NCI-H2171 (cell line): ENCODE data around the gene CLDN22.

Experiments used
- DNase-seq: peaks from one replicate; lab custom pipeline; 2025; lab: John Stamatoyannopoulos, UW

Gene CLDN22

DNA sequence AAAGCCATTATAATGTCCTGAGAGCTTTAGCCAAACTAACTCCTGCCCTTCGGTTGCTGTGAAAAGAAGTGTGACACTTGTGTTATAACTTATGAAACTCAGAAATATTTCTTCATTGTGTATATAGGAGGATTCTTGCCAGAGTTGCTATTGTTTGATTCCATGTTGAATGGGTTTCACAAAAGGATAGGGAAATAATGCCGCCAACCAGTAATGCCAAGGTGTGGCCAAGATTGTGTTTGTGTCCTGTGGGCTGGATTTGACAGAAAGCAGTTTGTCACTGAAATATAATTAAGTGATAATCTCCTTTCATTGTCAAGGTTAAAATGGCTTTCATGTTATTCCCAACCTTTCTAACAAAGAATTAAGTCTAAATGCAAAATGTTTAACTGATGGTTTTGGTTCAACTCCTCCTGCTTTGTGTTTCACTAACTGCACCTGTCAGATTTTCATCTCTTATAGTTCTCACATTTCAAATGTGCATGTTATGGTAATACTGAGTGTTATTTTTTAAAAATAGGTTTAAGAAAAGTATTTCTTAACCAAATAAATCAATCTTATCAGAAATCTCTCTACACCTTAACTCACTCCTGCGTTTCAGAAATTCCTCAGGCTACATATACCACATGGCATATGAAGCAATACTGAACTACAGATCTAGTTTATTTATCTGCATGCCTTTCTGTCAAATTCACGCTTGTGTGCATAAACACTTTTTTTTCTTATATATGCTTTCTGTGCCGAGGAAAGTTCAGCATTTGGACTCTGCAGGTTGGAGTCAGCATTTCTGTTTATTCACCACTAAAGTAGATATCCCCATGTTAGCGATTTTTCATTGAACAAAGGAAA is at the start of gene CLDN22:
CLDN22 (minus strand) TSS at position 66 of the 849 bp plus-strand sequence; CDS start at position 8, 58 bp downstream.
- no peak for DNase-seq

DNA sequence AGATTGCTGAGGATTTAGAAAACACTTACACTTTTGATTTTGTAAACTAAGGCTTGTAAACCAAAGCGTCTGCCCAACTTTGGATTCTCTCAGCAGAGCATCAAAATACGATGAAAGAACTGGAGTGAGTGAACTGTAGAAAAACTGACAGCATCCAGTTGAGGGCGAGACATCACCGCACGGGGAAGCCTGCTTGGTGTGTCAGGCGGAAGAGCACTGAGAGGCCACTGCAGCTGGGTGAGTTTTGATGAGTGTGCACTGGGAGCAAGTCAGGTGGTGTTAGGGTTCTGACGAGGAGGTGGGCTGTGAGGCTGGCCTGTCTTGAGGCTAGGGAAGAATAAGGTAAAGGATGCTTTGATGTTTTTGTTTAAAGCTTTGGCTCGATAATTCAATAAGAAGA is 49.0 kb upstream of the CLDN22 start:
- DNase-seq, result no peak

DNA sequence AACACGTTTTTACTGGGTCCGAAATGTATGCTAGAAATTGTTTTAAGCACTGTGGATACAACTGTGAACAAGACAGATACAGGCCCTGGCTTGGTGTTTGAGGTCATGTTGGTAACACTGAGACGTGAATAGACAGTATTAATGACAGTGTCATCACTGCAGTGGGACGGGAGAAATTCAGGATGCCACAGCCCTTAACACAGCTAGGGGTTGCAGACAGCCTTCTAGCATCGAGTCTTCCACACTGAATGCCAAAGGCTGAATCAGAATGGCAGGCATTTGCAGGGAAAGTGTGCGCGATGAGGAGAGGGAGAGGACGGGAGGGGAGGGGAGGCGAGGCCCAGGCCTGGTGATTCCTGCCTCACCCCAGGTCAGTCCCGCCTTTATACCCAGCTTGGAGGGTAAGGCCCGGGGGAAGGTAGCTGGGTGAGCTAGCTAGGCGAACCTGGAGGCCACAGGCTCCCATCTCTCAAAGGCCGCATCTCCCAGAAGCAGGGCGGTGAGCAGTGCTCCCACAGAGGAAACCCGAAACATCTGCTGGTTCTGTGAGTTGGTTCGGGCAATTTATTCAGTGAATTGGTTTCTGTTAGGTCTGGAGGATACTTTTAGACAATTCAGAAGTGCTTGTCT is 46.2 kb upstream of the CLDN22 start:
- DNase-seq, result no peak

DNA sequence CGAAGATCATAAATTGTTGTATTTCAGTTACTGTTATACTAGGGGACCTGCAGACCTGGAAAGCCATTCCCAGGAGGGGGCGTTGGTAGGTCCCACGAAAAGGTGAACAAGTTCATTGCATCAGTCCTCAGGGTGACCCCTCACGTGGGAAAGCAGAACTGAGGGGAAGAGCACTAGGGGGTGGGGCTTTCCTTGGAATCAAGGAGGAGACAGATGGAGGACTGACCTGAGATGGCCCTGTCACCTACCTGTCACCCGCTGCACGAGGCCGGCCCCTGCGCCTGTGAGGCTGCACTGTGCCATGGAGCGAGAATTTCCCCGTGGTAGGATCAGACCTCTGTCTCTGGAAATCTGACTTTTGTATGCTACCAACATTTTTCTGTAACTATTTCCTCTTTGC is 43.9 kb upstream of the CLDN22 start:
- DNase-seq, result no peak

DNA sequence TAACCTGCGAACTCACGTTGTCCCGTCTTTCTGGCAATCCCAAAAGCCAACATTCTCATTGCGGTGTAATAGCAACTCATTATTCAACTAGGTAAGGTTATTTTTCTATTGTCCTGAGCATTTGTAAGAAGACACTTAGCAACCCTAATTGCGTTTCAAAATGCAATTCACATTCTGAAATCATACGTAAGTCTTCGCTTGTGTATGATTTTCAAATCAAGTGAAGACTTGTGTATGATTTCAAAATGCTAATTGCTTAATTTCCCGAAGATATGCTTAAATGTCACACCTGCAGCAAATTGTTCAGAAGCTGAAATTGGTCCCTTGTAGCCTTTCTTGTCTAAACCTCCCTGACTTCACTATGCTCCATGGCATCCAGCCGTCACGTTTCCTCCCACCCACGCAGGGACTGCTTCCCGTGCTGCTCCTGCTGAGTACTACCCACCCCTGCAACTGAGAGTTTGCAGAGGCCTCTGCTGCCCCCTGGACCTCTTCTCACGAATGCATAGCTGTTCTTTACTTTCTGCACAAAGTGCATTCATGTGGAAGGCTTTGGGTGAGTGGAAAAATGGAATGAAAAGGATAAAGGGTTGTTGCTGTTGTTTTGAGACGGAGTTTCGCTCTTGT is 43.0 kb upstream of the CLDN22 start:
- DNase-seq, result no peak

DNA sequence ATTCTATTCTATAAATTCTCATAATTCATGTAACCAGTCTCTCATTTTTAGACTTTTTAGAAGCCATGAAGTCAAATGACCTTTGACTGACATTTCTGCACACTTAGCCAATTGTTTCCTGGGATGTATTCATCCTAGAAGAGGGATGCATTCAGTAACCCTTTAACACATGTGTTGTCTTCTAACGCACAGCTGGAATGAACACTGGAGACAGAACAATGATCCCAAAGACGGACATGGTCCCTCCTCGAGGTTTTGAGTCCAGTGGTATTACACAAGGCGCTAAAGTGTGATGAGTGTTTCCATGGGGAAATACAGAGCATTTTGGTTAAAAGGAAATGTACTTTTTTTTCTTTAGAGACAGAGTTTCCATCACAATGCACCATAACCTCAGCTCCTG is 42.0 kb upstream of the CLDN22 start:
- no peak for DNase-seq

DNA sequence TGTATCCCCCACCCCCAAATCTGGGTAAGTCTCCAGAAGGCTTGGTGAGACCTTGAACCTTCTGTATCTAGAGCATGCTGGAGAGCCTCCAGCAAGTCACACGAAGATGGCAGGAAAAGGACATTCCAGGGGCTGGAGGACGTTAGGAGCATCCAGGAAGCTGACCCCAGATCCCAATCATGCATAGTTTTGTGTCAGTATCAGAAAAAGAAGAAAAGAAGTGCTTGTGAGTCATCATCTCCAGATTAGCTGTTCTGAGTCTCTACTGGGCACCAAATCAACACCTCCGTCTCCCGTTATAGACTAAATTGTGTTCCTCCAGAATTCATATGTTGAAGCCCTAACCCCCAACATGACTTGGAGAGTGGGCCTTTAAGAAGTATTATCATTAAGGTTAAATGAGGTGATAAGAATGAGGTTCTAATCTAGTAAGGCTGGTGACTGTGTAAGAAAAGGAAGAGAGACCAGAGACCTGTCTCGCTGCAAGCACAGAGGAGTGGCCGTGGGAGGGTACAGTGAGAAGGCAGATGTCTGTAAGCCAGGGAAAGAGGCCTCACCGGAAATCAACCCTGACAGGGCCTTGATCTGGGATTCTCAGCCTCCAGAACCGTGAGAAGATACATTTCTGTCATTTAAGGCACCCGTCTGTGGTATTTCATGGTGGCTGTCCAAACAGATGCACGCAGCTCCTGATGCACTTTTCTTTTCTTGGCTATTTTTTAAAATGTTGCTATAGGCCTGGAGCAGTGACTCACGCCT is 40.3 kb upstream of the CLDN22 start:
- no peak for DNase-seq

DNA sequence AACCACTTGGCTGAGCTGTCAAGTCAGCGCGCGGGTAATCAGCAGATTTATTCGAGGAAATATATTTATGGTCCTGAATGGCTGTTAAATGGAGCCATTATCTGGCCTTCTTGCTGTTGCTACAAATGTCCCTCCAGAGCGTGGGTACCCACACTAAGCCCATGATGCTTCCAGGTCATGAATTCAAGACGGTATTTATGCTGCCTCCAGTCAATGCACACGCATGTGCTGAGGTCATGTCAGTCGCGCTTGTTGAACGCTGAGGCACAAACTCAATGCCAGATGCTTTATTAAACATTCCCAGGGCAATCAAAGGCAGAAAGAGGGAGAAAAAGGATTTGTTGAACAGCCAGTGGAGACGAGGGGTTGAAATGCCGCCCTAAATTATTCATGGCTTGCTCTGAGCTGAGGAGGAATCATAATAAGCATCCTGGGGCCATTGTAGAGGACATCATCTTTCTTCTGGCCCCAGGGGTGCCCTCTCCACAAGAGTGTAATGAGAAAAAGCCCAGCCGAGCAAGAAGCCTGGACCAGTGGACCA is 38.2 kb upstream of the CLDN22 start:
- DNase-seq, result no peak

DNA sequence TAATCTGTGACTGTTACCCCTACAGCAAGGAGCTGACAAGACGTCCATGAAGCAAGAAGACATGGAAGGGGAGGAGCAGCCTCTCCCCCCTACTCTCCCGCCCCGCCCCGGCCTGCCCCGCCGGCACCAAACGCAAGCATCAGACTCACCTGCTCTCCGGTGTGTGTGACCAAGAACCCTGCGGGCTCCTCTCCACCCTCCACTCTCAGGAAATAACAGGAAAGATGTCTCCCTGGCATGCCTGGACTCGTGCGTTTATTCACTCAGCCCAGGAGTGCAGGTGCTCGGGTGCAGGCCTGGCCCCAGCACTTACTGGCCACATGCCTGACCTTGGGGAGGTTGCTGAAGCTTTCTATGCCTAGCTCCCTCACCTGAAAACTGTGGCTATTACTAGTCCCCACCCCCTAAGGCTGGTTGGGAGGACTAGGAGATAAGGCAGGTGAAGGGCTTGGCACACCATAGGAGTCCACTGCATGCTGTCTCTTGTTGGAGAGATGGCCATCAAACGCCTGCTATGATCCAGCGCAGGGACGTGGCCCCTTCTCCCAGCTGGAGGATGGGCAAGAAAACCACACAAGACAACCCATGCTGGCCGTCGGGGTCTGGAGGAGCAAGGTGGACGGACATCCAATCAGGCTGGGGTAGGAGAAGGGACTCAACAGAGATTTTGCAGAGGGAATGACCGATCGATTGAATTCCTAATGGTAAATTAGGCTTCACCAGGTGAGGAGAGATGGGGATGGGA is 37.0 kb upstream of the CLDN22 start:
- DNase-seq, result no peak

DNA sequence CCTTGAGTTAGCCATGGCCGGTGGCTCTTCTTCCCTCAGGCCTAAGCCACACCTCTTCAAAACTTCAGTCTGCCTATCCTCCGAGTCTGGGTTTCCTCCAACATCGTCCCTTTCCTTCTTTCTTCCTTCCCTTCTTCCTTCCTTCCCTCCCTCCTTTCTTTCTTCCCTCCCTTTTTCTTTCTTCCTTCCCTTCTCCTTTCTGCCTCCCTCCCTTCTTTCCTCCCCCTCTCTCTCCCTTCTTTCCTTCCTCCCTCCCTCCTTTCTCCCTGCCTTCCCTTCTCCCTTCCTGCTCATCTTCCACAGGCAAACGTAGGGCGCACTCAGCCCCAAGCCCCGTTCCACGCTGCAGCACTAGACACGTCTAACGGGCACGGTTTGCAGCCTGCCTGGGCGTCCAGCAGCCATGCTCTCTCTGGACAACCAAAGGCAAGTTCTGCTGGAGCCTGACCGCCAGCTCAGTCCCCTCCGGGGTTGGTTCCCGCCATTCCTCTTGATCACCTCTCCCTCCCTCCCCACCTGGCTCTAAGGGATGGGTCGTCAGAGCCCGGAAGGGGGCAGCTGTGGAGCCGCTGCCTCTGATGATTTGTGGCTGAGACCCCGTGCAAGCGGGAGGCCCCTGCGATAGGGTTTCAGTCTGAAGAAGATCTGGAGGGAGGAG is 36.2 kb upstream of the CLDN22 start:
- DNase-seq, result no peak

DNA sequence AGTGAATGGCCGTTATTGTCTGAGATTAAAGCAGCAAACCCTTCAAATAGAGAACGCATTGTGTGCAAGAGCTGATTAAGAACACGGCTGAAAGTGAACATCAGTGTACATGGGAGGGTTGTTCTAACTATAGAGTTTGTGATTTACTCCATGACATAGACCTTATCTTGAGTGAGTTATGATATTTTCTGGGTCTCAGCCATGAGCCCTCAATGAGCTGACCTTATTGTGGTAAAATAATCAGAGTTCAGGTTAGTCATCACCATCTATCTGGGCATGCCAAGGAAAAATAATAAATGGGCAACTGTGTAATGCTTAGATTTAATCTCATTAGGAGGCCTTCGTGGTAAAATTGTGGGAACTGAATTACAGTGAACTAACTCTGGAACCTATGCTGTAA is 35.3 kb upstream of the CLDN22 start:
- no peak for DNase-seq

DNA sequence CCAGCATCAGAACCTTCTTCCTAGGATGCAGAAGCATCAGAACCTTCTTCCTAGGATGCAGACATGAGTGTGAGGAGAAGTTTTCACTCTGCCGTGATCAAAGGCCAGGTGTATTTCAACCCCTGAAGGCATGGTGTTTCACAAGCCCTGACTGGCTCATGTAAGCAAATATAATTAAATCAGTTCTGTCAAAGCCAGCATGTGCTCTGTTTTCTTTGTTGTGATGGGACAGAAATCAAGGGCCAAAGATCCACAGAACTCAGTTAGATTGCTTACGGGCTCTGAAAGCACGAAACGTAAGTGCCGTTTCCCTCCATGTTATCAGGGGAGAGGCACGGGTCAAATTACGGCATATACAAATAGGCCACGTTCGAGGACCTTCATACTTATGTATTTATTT is 34.1 kb upstream of the CLDN22 start:
- no peak for DNase-seq

DNA sequence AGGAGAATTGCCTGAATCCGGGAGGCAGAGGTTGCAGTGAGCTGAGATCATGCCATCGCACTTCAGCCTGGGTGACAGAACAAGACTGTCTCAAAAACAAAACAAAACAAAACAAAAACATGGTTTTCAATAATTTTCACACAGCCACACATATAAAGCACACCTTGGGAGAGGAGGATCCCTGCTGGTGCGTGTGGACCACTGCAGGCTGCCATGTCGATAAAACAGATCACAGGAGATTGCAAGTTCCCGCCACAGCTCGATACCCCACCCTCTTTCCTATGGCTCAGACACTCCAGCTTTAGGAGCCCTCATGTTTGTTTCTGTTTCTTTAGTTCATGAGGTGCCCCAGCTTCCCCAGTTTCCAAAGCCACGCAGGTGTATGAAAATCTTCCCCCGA is 33.5 kb upstream of the CLDN22 start:
- no peak for DNase-seq

DNA sequence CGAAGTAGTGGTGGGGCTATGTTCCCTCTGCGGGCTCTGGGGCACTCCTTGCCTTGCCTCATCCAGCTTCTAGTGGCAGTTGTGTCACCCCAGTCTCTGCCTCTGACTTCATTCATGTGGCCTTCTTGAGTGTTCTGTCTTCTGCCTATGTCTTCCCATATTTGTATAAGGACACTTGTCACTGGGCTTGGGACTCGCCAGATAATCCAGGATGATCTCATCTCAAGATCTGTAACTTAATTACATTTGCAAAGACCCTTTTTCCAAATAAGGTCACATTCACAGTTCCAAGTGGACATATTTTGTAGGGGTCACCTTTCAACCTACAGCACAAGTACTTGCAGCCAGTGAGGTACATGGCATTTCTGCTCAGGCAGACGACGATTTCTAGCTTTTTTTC is 32.5 kb upstream of the CLDN22 start:
- no peak for DNase-seq

DNA sequence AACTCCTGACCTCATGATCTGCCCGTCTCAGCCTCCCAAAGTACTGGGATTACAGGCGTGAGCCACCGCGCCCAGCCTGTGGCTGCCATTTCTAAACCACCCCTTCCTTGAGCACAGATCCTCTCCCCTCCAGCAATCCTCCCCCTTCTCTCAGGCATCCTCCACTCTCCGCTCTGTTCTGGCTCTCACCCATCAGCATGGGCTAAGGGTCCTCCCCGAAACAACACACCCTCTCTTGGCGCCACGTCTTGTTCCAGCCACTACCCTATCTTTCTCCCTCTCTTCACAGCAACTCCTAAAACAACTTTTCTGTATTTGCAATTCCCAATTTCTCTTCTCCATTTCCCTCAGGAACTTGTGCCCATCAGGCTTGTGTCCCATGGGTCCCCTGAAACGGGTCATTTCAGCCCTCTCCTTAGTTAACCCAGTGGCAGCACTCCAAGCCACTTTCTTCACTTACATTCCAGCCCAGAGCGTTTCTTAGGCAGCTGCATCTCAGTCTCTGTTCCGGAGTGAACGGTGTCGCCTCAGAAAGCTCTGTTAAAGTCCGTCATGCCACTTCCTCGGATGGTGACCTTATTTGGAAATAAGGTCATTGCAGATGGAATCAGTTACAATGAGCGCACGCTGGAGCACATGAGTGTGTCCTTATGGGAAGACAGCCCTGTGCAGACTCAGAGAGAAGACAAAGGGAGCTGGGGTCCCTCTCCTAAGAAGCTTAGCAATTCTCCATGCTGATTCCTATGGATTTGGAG is 30.4 kb upstream of the CLDN22 start:
- no peak for DNase-seq

DNA sequence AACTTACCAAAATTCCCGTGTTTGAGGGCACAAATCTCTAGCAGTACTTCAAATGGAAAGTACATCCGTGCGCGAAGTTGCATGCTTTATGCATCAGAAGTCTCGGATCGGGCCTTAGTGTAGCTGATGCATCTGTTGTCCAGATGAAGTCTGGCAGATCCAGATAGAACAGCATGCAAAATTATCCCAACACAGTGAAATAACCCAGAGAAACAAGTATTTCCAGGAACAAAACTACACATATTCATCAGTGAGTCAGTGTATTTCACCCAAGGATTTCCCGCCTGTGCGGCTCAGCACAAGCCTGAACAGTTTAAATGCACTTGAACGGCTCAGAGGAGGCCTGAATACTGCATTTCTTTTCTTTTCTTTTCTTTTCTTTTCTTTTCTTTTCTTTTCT is 29.6 kb upstream of the CLDN22 start:
- DNase-seq, result no peak

DNA sequence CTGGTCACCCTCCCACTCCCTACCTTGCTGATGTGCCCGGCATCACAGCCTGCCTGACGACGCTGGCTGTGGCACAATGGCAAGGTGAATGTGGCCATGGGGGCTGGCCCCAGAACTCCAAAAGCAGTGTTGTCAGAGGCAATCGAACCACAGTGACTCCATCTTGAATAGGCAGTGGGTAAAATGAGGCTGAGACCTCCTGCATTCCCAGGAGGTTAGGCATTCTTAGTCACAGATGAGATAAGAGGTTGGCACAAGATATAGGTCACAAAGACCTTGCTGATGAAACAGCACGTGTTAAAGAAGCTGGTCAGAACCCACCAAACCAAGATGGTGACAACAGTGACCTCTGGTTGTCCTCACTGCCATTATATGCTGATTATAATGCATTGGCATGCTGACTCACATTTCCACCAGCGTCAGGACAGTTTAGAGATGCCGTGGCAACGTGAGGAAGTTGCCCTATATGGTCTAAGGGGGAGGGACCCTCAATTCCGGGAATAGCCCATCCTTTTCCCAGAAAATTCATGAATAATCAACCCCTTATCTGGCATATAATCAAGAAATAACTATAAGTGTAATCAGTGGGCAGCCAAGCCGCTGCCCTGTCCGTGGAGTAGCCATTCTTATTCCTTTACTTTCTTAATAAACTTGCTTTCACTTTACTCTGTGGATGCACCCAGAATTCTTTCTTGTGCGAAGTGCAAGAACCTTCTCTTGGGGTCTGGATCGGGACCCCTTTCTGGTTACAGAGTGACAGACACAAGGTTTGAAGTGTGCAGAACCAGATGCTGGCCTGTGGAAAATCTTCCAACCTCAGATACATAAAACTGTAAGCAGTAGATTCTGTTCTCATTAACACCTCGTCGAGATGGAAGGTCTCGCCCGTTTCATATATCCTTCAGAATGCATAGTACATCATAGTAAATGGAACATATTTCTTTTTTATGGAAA is 28.9 kb upstream of the CLDN22 start:
- DNase-seq, result no peak

DNA sequence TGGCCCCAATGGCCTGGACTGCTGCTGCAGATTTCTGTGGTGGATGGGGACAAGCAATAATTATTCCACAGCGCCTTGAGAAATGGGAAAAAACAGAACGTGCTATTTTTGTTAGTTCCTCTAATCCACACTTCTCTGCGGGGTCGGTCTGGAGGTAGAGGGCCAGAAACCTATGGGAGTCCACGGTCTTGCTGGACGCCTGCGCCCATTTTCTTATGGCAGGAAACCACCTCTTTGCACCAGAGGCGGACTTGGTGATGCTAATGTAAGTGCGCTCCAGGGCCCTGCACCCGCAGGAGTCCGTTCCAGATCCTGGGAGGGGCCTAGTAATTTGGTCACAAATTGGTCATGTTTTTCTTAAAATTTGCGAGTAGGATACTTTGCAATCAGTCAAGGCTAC is 28.1 kb upstream of the CLDN22 start:
- DNase-seq, result no peak

DNA sequence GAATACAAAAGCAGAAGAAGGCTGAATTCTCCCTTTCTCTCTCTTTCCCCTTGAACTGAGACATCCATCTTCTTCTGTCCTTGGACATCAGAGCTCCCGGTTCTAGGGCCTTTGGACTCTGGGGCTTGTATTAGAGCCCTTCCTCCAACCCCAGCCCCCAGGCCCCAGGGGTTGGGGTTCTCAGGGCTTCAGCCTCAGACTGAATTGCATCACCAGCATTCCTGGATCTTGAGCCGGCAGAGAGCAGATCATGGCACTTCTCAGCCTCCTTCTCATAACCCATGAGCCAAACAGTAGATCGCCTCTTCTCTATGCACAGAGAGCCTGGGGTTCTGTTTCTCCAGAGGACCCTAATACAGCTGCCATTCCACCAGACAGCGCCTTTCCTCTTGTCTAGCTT is 27.5 kb upstream of the CLDN22 start:
- DNase-seq, result no peak
